ENCODE results near the gene ATG4B. TPM values are rescaled to one million over a fixed set of nuclear protein-coding genes. Genes with fewer than 3 reads are reported as not detected.

The ATG4B gene
- total RNA-seq, 1 donor from 2014 or later: 80.7 TPM

DNA sequence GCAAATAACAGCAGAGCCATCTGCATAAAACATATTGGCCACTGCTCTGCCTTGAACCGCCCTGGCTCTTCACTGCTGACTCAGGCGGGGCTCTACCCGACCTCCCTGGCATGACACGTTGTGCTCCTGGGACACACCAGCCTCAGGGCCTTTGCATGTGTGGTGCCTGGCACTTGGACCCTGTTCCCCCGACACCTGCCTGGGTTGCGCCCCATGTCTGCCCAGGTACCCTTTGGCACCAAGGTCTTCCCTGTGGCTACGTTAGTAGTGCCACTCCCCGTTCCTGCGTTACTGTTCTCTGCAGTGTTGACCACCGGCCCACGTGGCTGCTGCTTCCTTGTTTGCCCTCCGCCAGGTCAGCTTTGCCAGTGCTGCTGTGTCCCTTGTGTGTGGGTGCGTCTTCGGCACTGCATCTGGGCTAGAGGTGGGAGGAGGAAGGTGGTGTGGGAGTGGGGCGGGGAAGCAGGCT lies 20.3 kb downstream of the ATG4B start:
- TF ChIP-seq EZH2phosphoT487 (IDR thresholded peaks at IDR 0.05): no peak
- TF ChIP-seq, protein P1, sequence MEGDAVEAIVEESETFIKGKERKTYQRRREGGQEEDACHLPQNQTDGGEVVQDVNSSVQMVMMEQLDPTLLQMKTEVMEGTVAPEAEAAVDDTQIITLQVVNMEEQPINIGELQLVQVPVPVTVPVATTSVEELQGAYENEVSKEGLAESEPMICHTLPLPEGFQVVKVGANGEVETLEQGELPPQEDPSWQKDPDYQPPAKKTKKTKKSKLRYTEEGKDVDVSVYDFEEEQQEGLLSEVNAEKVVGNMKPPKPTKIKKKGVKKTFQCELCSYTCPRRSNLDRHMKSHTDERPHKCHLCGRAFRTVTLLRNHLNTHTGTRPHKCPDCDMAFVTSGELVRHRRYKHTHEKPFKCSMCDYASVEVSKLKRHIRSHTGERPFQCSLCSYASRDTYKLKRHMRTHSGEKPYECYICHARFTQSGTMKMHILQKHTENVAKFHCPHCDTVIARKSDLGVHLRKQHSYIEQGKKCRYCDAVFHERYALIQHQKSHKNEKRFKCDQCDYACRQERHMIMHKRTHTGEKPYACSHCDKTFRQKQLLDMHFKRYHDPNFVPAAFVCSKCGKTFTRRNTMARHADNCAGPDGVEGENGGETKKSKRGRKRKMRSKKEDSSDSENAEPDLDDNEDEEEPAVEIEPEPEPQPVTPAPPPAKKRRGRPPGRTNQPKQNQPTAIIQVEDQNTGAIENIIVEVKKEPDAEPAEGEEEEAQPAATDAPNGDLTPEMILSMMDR (IDR thresholded peaks at IDR 0.05): no peak
- TF ChIP-seq EZH2 (IDR thresholded peaks at IDR 0.05): no peak
- Mint-ChIP-seq H3K36me3 (peaks cover 22% of the 10 kb centered on the region), H3K4me1 (peaks cover 2% of the 10 kb centered on the region), H3K27me3 (ENCODE audit: insufficient read depth, low read depth) (no peaks in the 10 kb centered on the region), H3K4me3 (no peak overlapping the region), H3K9me3 (no peaks in the 10 kb centered on the region), H3K27ac (no peak overlapping the region)
- Histone ChIP-seq H3K4me3 (no peak overlapping the region), H4K20me1 (ENCODE audit: low read depth) (peaks cover 10% of the 10 kb centered on the region), H3K9ac (no peak overlapping the region), H3K79me2 (ENCODE audit: low read depth) (peaks cover 6% of the 10 kb centered on the region), H3F3A (ENCODE audit: low read depth) (no peaks in the 10 kb centered on the region), H3K4me1 (no peaks in the 10 kb centered on the region), H2AFZ (replicated peaks) (no peak overlapping the region), H3K36me3 (no peaks in the 10 kb centered on the region), H3K27ac (no peak overlapping the region), H3K27me3 (no peaks in the 10 kb centered on the region), H3K9me3 (ENCODE audit: low read depth) (no peaks in the 10 kb centered on the region), H3K4me2 (no peak overlapping the region)
- no peak for DNase-seq (ENCODE audit: low spot score)

DNA sequence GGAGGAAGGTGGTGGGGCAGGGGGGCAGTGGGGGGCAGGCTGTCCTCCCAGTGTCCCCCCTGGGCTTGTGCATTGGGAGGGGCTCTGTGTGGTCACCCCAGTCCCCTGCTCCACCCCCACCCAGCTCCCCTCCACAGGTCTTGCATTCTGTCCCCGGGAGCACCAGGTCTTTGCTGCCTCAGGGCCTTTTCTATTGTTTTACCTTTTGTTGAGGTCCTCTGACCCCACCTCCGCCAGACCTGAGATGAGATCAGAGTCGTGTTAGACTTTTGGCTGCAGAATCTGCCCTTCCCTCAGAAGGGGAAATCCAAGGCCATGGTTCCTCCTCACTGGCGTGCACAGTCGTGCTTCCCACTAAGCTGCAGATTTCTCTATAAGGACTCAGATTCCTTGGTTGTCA lies 20.8 kb downstream of the ATG4B start:
- Histone ChIP-seq H2AFZ (replicated peaks) (no peak overlapping the region), H3K9me3 (ENCODE audit: low read depth) (no peaks in the 10 kb centered on the region), H3F3A (ENCODE audit: low read depth) (no peaks in the 10 kb centered on the region), H3K36me3 (no peaks in the 10 kb centered on the region), H3K79me2 (ENCODE audit: low read depth) (peaks cover 1% of the 10 kb centered on the region), H4K20me1 (ENCODE audit: low read depth) (peaks cover 10% of the 10 kb centered on the region), H3K27ac (no peak overlapping the region), H3K9ac (no peak overlapping the region), H3K4me3 (no peak overlapping the region), H3K4me1 (no peaks in the 10 kb centered on the region), H3K4me2 (no peak overlapping the region), H3K27me3 (no peaks in the 10 kb centered on the region)
- DNase-seq (ENCODE audit: low spot score): no peak
- Mint-ChIP-seq H3K27ac (no peak overlapping the region), H3K36me3 (peaks cover 18% of the 10 kb centered on the region), H3K27me3 (ENCODE audit: insufficient read depth, low read depth) (no peaks in the 10 kb centered on the region), H3K4me3 (no peak overlapping the region), H3K9me3 (no peaks in the 10 kb centered on the region), H3K4me1 (peaks cover 2% of the 10 kb centered on the region)
- TF ChIP-seq EZH2phosphoT487 (IDR thresholded peaks at IDR 0.05): no peak
- TF ChIP-seq, protein P1 (IDR thresholded peaks at IDR 0.05): no peak
- TF ChIP-seq EZH2 (IDR thresholded peaks at IDR 0.05): no peak

DNA sequence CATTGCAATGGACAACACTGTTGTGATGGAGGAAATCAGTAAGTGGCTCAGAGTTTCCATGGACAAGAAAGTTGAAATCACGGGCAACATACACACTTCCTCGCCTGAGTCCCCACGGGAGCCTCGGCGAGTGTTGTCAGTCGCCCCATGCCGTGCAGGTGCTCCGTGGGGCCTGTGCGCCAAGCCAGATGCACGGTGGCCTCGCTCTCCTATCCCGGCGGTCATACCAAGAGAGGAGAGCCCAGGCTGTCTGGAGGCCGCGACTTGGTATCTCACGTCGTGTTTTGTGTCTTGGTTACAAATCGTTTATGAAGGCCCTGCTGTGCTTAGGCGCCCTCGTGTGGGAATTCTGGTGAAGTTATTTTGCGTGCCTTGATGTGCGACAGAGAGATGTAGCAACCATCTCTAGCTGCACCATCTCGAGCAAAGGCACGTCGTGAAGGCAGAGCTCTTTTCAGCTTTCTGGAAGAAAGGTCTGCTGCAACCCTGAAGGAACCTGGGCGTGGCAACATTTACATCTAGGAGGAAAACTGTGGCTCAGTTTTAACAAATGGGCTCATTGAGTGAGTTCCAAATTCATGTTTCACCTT lies 21.8 kb downstream of the ATG4B start:
- H3K27me3 Mint-ChIP-seq (ENCODE audit: insufficient read depth, low read depth): no peaks in the 10 kb centered on the region
- no peak overlapping the region for H3K4me3 ChIP-seq
- H4K20me1 ChIP-seq (ENCODE audit: low read depth): peaks cover 10% of the 10 kb centered on the region
- no peaks in the 10 kb centered on the region for H3K4me1 ChIP-seq
- H3K4me3 Mint-ChIP-seq: no peak overlapping the region
- H3K36me3 ChIP-seq: no peaks in the 10 kb centered on the region
- peaks cover 2% of the 10 kb centered on the region for H3K4me1 Mint-ChIP-seq
- H3F3A ChIP-seq (ENCODE audit: low read depth): no peaks in the 10 kb centered on the region
- H3K27ac Mint-ChIP-seq: peak overlapping the region; percentile 22
- peak; percentile 61 for DNase-seq (ENCODE audit: low spot score)
- no peaks in the 10 kb centered on the region for H3K9me3 ChIP-seq (ENCODE audit: low read depth)
- no peak overlapping the region for H3K4me2 ChIP-seq
- H3K27me3 ChIP-seq: no peaks in the 10 kb centered on the region
- H3K9ac ChIP-seq: no peak overlapping the region
- H3K9me3 Mint-ChIP-seq: no peaks in the 10 kb centered on the region
- peaks cover 18% of the 10 kb centered on the region for H3K36me3 Mint-ChIP-seq
- no peak overlapping the region for H3K27ac ChIP-seq
- no peaks in the 10 kb centered on the region for H3K79me2 ChIP-seq (ENCODE audit: low read depth)
- H2AFZ ChIP-seq (replicated peaks): no peak overlapping the region
- no peak for TF ChIP-seq EZH2 (IDR thresholded peaks at IDR 0.05)
- no peak for TF ChIP-seq EZH2phosphoT487 (IDR thresholded peaks at IDR 0.05)
- TF ChIP-seq, protein P1 (IDR thresholded peaks at IDR 0.05): peak; percentile 63
